Measurements from ENCODE around the gene DNAJB14. TPM values are rescaled to one million over a fixed set of nuclear protein-coding genes. Genes with fewer than 3 reads are reported as not detected.

The DNAJB14 gene
- polyA plus RNA-seq, 1 of the 3 experiments (the other 2 are of a cell fraction), result 23.8 TPM

- TF ChIP-seq FOSL2 (IDR thresholded peaks at IDR 0.05; ENCODE audit: borderline replicate concordance, low read depth), result no peak
- TF ChIP-seq FOXJ3 (CRISPR knock-in tag; IDR thresholded peaks at IDR 0.05), result no peak
- TF ChIP-seq JUND (IDR thresholded peaks at IDR 0.05), result no peak
- no peak for TF ChIP-seq SIN3A (IDR thresholded peaks at IDR 0.05; ENCODE audit: borderline replicate concordance, low read depth, low read length)
- TF ChIP-seq FOXM1 (IDR thresholded peaks at IDR 0.05; ENCODE audit: low read depth), result no peak
- TF ChIP-seq, protein P1, sequence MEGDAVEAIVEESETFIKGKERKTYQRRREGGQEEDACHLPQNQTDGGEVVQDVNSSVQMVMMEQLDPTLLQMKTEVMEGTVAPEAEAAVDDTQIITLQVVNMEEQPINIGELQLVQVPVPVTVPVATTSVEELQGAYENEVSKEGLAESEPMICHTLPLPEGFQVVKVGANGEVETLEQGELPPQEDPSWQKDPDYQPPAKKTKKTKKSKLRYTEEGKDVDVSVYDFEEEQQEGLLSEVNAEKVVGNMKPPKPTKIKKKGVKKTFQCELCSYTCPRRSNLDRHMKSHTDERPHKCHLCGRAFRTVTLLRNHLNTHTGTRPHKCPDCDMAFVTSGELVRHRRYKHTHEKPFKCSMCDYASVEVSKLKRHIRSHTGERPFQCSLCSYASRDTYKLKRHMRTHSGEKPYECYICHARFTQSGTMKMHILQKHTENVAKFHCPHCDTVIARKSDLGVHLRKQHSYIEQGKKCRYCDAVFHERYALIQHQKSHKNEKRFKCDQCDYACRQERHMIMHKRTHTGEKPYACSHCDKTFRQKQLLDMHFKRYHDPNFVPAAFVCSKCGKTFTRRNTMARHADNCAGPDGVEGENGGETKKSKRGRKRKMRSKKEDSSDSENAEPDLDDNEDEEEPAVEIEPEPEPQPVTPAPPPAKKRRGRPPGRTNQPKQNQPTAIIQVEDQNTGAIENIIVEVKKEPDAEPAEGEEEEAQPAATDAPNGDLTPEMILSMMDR (IDR thresholded peaks at IDR 0.05), result no peak
- no peak for TF ChIP-seq REST (IDR thresholded peaks at IDR 0.05; ENCODE audit: low read depth, low read length)
- no peak for TF ChIP-seq EZH2phosphoT487 (IDR thresholded peaks at IDR 0.05; ENCODE audit: borderline replicate concordance, low read depth)
- no peak for TF ChIP-seq EP300 (IDR thresholded peaks at IDR 0.05; ENCODE audit: borderline replicate concordance in 1 of 2, low read depth in 1 of 2, low read length in 1 of 2)
- no peak for TF ChIP-seq NRF1 (IDR thresholded peaks at IDR 0.05; ENCODE audit: low read depth, low read length)
- TF ChIP-seq TAF1 (IDR thresholded peaks at IDR 0.05; ENCODE audit: borderline replicate concordance, low read depth, low read length), result no peak
- no peak for TF ChIP-seq CHD2 (IDR thresholded peaks at IDR 0.05; ENCODE audit: low read length, partially characterized antibody)
- no peak for TF ChIP-seq MEF2A (IDR thresholded peaks at IDR 0.05; ENCODE audit: borderline replicate concordance, low read depth)
- no peak for TF ChIP-seq RFX5 (IDR thresholded peaks at IDR 0.05; ENCODE audit: low read length)
- TF ChIP-seq, protein P2, sequence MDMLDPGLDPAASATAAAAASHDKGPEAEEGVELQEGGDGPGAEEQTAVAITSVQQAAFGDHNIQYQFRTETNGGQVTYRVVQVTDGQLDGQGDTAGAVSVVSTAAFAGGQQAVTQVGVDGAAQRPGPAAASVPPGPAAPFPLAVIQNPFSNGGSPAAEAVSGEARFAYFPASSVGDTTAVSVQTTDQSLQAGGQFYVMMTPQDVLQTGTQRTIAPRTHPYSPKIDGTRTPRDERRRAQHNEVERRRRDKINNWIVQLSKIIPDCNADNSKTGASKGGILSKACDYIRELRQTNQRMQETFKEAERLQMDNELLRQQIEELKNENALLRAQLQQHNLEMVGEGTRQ (IDR thresholded peaks at IDR 0.05; ENCODE audit: borderline replicate concordance, low read depth, low read length), result no peak
- no peak overlapping the region for H3K4me3 ChIP-seq (ENCODE audit: low read depth in 2 of 2, low read length in 1 of 2)
- H3K27ac ChIP-seq (ENCODE audit: low read depth in 2 of 2, low read length in 1 of 2), result no peak overlapping the region
- DNase-seq, result no peak
- peaks cover 12% of the 10 kb centered on the region for H3F3A ChIP-seq (replicated peaks; ENCODE audit: insufficient read depth)
- WGBS (ENCODE audit: low lambda C conversion rate), result 100% methylated on average over 2 of the region's 2 CpGs
- no peaks in the 10 kb centered on the region for H4K20me1 ChIP-seq (ENCODE audit: insufficient read depth)
- H3K4me1 ChIP-seq (ENCODE audit: control insufficient read depth in 1 of 2, insufficient read depth in 2 of 2, low read depth in 1 of 2, low read length in 1 of 2), result no peaks in the 10 kb centered on the region
- peaks cover 63 to 73% of the 10 kb centered on the region in 2 experiments for H3K36me3 ChIP-seq (replicated peaks in 1 of 2; ENCODE audit: control insufficient read depth in 1 of 2, insufficient read depth in 2 of 2, low read length in 1 of 2)
- ChIA-PET CTCF (no interaction called here), POLR2A (no interaction called here)
- no peaks in the 10 kb centered on the region for H3K9me3 ChIP-seq
- no peak overlapping the region for H2AFZ ChIP-seq (ENCODE audit: low read depth)
- no peaks in the 10 kb centered on the region for H3K27me3 ChIP-seq (ENCODE audit: insufficient read depth)
- no peaks in the 10 kb centered on the region for H3K9me2 ChIP-seq
- peaks cover 14% of the 10 kb centered on the region; the same call in 1 of the 2 replicates for H3K79me2 ChIP-seq (ENCODE audit: insufficient read depth)
- H3K4me2 ChIP-seq, result no peak overlapping the region
- H3K9ac ChIP-seq, result no peak overlapping the region
Observed at GRCh38 chr4:99918656-99919055, 27.8 kb downstream of the DNAJB14 start.

All from SK-N-SH (cell line).